KMS-11 (cell line): ENCODE results near the gene DDX20.

Experiments
- H2AFZ ChIP-seq: fragments of 200-600 bp; sonication (generic); 2 replicates; pipeline ENCODE4 v1.6.1; 2016; ENCODE audit warnings: antibody characterized with exemption, mixed run types, low read depth
- H3K27ac ChIP-seq: fragments of 200-600 bp; sonication (generic); 2 replicates; pipeline ENCODE4 v1.6.1; 2016; ENCODE audit warnings: mild to moderate bottlenecking, mixed run types
- H3K27me3 ChIP-seq: fragments of 200-600 bp; sonication (generic); 2 replicates; pipeline ENCODE4 v1.6.1; 2017; ENCODE audit warnings: mild to moderate bottlenecking, low read depth, mixed run types, moderate library complexity; ENCODE audit not compliant: insufficient read depth
- H3K36me3 ChIP-seq: fragments of 200-600 bp; sonication (generic); 2 replicates; pipeline ENCODE4 v1.6.1; 2017; ENCODE audit warnings: mild to moderate bottlenecking, mixed run types; ENCODE audit not compliant: insufficient read depth
- H3K4me1 ChIP-seq: fragments of 200-600 bp; sonication (generic); 2 replicates; pipeline ENCODE4 v1.6.1; 2016; ENCODE audit warnings: mild to moderate bottlenecking, low read depth, mixed run types; ENCODE audit not compliant: poor library complexity, severe bottlenecking
- H3K4me2 ChIP-seq: fragments of 200-600 bp; sonication (generic); 2 replicates; pipeline ENCODE4 v1.7.0; 2016; ENCODE audit warnings: mild to moderate bottlenecking, mixed run types
- H3K4me3 ChIP-seq: fragments of 200-600 bp; sonication (generic); IDR thresholded peaks from 2 replicates; pipeline ENCODE4 v1.6.1; 2017; ENCODE audit warnings: low read depth, low read length, mixed read lengths; ENCODE audit not compliant: insufficient read depth
- H3K79me2 ChIP-seq: fragments of 200-600 bp; sonication (generic); 2 replicates; pipeline ENCODE4 v1.6.1; 2016; ENCODE audit warnings: low read depth, mixed run types; ENCODE audit not compliant: insufficient read depth
- H3K9ac ChIP-seq: fragments of 200-600 bp; sonication (generic); 2 replicates; pipeline ENCODE4 v1.6.1; 2016; ENCODE audit warnings: mild to moderate bottlenecking, mixed run types
- H4K20me1 ChIP-seq: fragments of 200-600 bp; sonication (generic); 2 replicates; pipeline ENCODE4 v1.6.1; 2016; ENCODE audit warnings: mild to moderate bottlenecking, mixed run types; ENCODE audit not compliant: insufficient read depth
- CTCF ChIP-seq: fragments of 200-600 bp; sonication (generic); conservative IDR thresholded peaks from 2 replicates; pipeline ENCODE4 v1.6.1; 2017; ENCODE audit warnings: low read depth, mild to moderate bottlenecking, antibody characterized with exemption, low read length, moderate library complexity, mixed read lengths

Gene DDX20

GRCh38 chr1:111803951-111804350, 48.2 kb downstream of the DDX20 start:
- Histone ChIP-seq H2AFZ (no peak overlapping the region), H3K4me3 (no peak overlapping the region), H3K4me1 (no peaks in the 10 kb centered on the region), H3K79me2 (no peaks in the 10 kb centered on the region), H3K27me3 (no peaks in the 10 kb centered on the region), H3K4me2 (no peak overlapping the region), H3K9ac (no peak overlapping the region), H4K20me1 (no peaks in the 10 kb centered on the region), H3K27ac (no peak overlapping the region), H3K36me3 (no peaks in the 10 kb centered on the region)
- no peak for TF ChIP-seq CTCF

- Histone ChIP-seq H3K4me3 (no peak overlapping the region), H3K79me2 (no peaks in the 10 kb centered on the region), H3K27ac (no peak overlapping the region), H3K36me3 (no peaks in the 10 kb centered on the region), H4K20me1 (no peaks in the 10 kb centered on the region), H2AFZ (no peak overlapping the region), H3K27me3 (no peaks in the 10 kb centered on the region), H3K9ac (no peak overlapping the region), H3K4me1 (no peaks in the 10 kb centered on the region), H3K4me2 (no peak overlapping the region)
- TF ChIP-seq CTCF: no peak
These were observed 49.1 kb downstream of the DDX20 start for GRCh38 chr1:111804776-111805175.

GRCh38 chr1:111805251-111805650, 49.5 kb downstream of the DDX20 start:
- no peaks in the 10 kb centered on the region for H3K27me3 ChIP-seq

GRCh38 chr1:111811891-111812290, 56.2 kb downstream of the DDX20 start:
- no peaks in the 10 kb centered on the region for H3K36me3 ChIP-seq
- no peak overlapping the region for H3K27ac ChIP-seq
- H3K27me3 ChIP-seq: no peaks in the 10 kb centered on the region
- no peaks in the 10 kb centered on the region for H4K20me1 ChIP-seq
- no peak overlapping the region for H2AFZ ChIP-seq
- TF ChIP-seq CTCF: no peak
- no peak overlapping the region for H3K9ac ChIP-seq
- no peaks in the 10 kb centered on the region for H3K79me2 ChIP-seq
- H3K4me2 ChIP-seq: no peak overlapping the region
- no peaks in the 10 kb centered on the region for H3K4me1 ChIP-seq
- H3K4me3 ChIP-seq: no peak overlapping the region

More at GRCh38 chr1:111805251-111805650, 49.5 kb downstream of the DDX20 start:
- no peak for TF ChIP-seq CTCF
- Histone ChIP-seq H4K20me1 (no peaks in the 10 kb centered on the region), H3K4me3 (no peak overlapping the region), H3K9ac (no peak overlapping the region), H3K36me3 (no peaks in the 10 kb centered on the region), H3K79me2 (no peaks in the 10 kb centered on the region), H3K27ac (no peak overlapping the region), H2AFZ (no peak overlapping the region), H3K4me1 (no peaks in the 10 kb centered on the region), H3K4me2 (no peak overlapping the region)
